GM12872 (cell line): ENCODE results near the gene LMO7.

ENCODE experiments used
- TF ChIP-seq, protein P1 (sequence below): IDR thresholded peaks from 3 replicates; pipeline ENCODE4 v1.5.1; 2011; ENCODE audit warnings: low read depth, mild to moderate bottlenecking, low read length, moderate library complexity; ENCODE audit not compliant: insufficient read depth

LMO7 gene

DNA sequence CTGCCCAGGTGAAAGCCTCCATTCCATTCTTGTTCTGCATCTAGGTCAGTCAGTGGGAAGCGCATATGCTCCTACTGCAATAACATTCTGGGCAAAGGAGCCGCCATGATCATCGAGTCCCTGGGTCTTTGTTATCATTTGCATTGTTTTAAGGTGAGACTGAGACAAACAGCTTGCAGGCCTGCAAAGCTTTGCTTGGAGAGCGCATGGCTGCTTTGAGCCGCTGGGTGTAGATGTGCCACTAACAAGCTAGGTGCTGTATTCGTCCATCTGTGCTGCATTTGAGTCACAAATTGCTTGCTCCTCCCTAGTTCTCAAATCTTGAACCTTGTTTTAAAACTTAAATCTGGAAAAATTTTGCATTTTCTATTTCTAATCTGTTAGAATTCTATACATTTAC, 219.1 kb downstream of the LMO7 start:
- TF ChIP-seq, protein P1, sequence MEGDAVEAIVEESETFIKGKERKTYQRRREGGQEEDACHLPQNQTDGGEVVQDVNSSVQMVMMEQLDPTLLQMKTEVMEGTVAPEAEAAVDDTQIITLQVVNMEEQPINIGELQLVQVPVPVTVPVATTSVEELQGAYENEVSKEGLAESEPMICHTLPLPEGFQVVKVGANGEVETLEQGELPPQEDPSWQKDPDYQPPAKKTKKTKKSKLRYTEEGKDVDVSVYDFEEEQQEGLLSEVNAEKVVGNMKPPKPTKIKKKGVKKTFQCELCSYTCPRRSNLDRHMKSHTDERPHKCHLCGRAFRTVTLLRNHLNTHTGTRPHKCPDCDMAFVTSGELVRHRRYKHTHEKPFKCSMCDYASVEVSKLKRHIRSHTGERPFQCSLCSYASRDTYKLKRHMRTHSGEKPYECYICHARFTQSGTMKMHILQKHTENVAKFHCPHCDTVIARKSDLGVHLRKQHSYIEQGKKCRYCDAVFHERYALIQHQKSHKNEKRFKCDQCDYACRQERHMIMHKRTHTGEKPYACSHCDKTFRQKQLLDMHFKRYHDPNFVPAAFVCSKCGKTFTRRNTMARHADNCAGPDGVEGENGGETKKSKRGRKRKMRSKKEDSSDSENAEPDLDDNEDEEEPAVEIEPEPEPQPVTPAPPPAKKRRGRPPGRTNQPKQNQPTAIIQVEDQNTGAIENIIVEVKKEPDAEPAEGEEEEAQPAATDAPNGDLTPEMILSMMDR: no peak

DNA sequence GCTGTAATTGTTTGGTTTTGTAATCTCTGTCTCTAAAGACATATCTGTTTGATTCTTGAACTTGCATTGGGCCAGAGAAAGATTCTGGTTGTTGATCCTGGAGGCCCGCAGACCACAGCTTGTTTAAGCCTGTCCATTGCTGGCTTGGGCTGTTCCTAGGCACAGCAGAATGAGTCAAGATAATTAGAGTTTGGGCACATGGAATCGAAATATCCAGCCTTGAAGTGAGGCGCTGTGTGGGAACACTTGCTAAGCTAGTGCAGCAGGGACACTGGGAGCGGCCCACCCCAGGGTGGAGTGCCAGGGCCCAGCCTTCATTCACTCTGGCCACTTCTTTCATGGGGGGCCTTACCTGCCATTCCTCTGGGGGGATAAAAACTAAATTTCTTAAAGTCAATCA, 219.7 kb downstream of the LMO7 start:
- TF ChIP-seq, protein P1: no peak

DNA sequence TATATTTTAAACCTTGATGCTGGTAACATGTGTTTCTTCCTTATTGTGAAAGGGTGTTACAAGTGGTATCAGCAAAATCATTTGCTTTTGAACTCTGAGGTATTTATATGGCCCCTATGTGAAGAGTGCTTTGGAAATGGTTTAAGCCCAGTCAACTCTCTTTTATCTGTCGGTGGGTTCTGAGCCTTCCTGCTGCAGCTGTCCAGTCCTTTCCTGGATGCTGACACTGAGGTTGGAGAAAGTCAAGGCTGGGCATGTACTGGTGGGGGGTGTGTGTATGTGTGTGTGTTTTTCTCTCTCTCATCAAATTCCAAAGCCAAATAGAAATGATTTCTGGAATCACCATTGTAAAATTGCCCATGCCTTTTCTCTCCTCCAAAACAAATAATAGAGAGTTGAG, 221.2 kb downstream of the LMO7 start:
- TF ChIP-seq, protein P1: no peak

DNA sequence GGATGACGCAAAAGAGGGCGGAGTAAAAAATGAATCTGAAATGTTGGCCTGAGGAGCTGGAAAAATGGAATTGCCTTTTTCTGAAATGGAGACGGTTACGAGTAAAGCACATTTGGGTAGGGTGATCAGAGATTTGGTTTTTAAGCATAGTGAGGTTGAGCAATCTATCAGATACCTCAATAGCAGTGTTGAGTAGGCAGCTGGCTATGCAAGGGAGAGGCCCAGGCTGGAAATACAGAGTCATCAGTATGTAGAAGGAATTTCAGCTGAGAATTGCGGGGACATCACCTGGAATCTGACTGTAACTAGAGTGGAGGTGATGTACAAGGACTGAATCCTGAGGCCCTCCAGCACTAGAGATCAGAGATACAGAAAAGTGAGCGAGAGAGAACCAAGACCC, 224.8 kb downstream of the LMO7 start:
- TF ChIP-seq, protein P1: no peak

DNA sequence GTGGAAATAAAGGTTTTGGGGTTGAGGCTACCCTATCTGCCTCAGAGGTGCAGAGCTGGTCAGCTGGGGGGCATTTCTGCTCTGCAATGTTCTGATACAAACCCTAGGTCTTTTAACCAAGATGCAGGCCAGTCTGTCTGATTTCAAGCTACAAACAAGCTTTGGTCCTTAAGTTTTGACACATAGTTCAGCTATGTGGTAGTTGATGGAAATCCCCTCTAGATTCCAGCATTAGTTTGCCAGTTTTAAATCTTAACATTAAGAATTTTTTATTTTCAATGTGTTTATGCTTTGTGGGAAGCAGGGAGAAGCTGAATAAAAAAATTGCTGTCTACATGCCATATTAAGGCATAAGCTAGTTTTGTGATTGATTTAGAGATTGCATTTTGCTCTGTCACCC, 225.7 kb downstream of the LMO7 start:
- TF ChIP-seq, protein P1: no peak

DNA sequence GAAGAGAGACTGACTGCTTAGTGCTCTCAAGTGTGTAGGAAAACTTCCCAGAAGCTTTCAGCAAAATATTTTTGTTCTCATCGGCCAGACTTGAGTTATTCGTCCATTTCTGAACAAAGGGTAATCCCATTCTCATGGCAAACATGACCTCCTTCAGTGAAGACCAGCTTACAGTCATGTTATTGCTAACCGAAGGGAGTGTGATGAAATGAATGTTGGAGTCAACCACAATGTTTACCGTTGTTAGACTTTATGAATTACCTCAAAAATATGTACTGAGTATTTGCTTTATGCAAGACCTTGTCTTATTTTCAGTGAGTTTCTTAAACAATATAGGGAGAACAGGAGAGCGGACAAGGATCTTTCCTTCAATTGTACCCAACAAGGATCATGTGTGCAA, 228.6 kb downstream of the LMO7 start:
- TF ChIP-seq, protein P1: no peak

DNA sequence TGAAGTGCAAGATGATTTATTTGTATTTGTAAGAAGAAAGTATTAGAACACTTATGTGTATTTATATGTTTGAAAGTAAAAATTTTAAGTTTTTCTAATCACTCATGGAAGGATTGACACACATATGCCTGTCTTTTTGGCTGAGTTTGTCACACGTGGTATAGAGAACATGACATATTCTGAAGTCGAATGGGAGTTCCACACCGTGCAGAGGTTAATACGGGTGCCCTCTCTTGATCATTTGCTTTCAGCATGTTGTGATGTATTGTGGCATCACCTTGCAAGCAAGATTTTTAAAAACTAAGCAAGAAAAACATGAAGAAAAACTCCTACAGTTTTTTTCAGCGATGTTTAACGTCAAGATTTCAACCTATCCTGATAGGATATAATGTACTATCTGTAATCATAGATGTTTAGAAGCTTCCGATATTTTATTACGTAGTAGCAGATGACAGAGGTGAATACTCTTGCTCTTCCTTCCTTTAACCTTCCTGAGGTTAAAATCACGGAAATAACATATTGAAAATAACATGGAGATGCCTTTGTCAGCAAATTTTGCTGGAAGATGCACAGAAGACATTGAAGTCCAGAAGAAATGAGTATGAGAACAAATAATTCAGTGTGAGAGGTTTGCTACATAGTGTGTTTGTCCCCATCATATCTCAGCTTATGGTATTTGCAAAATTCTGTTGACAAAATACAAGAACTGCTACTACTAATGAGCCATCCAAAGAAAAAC, 231.4 kb downstream of the LMO7 start:
- TF ChIP-seq, protein P1: no peak
